Neural cell (in vitro differentiated cells): Measurements from ENCODE around the gene CBX8. TPM values are rescaled to one million over a fixed set of nuclear protein-coding genes. Genes with fewer than 3 reads are reported as not detected.
A peak's percentile ranks its signal among the peaks of the same experiment; 100 is the strongest.

Experiments used
- H2AFZ ChIP-seq: fragments of 200-600, 300-800 bp; sonication (generic), shearing (Covaris generic); 2 replicates; pipeline ENCODE4 v1.6.0; 2014; ENCODE audit warnings: low read depth, mild to moderate bottlenecking, antibody characterized with exemption, low read length, moderate library complexity
- H3F3A ChIP-seq: fragments of 200-600 bp; shearing (Covaris generic); 2 replicates; pipeline ENCODE4 v1.6.1; 2016; ENCODE audit warnings: mild to moderate bottlenecking, moderate library complexity, mixed read lengths, antibody characterized with exemption, low read length; ENCODE audit not compliant: insufficient read depth, poor library complexity, severe bottlenecking
- H3K27ac ChIP-seq: fragments of 200-600, 300-800 bp; sonication (generic), shearing (Covaris generic); 2 replicates; pipeline ENCODE4 v1.5.1; 2014; ENCODE audit warnings: mild to moderate bottlenecking, low read length, moderate library complexity
- H3K27me3 ChIP-seq: fragments of 300-800, 200-600 bp; sonication (generic), shearing (Covaris generic); 2 replicates; pipeline ENCODE4 v1.6.0; 2014; ENCODE audit warnings: mild to moderate bottlenecking, low read depth, low read length, moderate library complexity; ENCODE audit not compliant: insufficient read depth
- H3K36me3 ChIP-seq: fragments of 300-800, 200-600 bp; sonication (generic), shearing (Covaris generic); 2 replicates; pipeline ENCODE4 v1.5.1; 2014; ENCODE audit warnings: mild to moderate bottlenecking, antibody characterized with exemption, low read length, moderate library complexity; ENCODE audit not compliant: insufficient read depth
- H3K4me2 ChIP-seq: fragments of 300-800, 200-600 bp; sonication (generic), shearing (Covaris generic); 2 replicates; pipeline ENCODE4 v1.6.0; 2014; ENCODE audit warnings: mild to moderate bottlenecking, low read length
- H3K4me3 ChIP-seq: fragments of 300-800, 200-600 bp; sonication (generic), shearing (Covaris generic); 2 replicates; pipeline ENCODE4 v1.5.1; 2014; ENCODE audit warnings: mild to moderate bottlenecking, low read length, moderate library complexity
- H3K79me2 ChIP-seq: fragments of 200-600 bp; shearing (Covaris generic); replicated peaks from 2 replicates; pipeline ENCODE4 v1.6.0; 2014; ENCODE audit warnings: mild to moderate bottlenecking, low read length, moderate library complexity; ENCODE audit not compliant: insufficient read depth
- H3K9ac ChIP-seq: fragments of 300-800, 200-600 bp; sonication (generic), shearing (Covaris generic); 2 replicates; pipeline ENCODE4 v1.6.1; 2016; ENCODE audit warnings: mild to moderate bottlenecking, low read length, mixed read lengths
- H3K9me2 ChIP-seq: fragments of 200-600 bp; shearing (Covaris generic); 2 replicates; pipeline ENCODE4 v1.6.1; 2016; ENCODE audit warnings: mild to moderate bottlenecking, low read length, mixed read lengths; ENCODE audit not compliant: insufficient read depth
- H3K9me3 ChIP-seq: fragments of 200-600, 300-800 bp; sonication (generic), shearing (Covaris generic); 2 replicates; pipeline ENCODE4 v1.6.1; 2016; ENCODE audit warnings: mild to moderate bottlenecking, mixed run types, low read length, moderate library complexity, mixed read lengths
- H4K20me1 ChIP-seq: fragments of 200-600 bp; shearing (Covaris generic); 2 replicates; pipeline ENCODE4 v1.6.1; 2016; ENCODE audit warnings: mild to moderate bottlenecking, mixed run types; ENCODE audit not compliant: insufficient read depth
- EP300 ChIP-seq: fragments of 450-650 bp; conservative IDR thresholded peaks from 2 replicates; pipeline ENCODE4 v1.6.1; 2014; ENCODE audit warnings: antibody characterized with exemption, mild to moderate bottlenecking, moderate library complexity; ENCODE audit not compliant: poor library complexity, severe bottlenecking
- EZH2 ChIP-seq: fragments of 200-600, 300-800 bp; shearing (Covaris generic), sonication (generic); IDR thresholded peaks from 2 replicates; pipeline ENCODE4 v1.6.1; 2014; ENCODE audit warnings: antibody characterized with exemption, low read length, borderline replicate concordance, mild to moderate bottlenecking; ENCODE audit not compliant: insufficient read depth, poor library complexity, severe bottlenecking
- MXI1 ChIP-seq: fragments of 450-650 bp; conservative IDR thresholded peaks from 2 replicates; pipeline ENCODE4 v1.6.1; 2014; ENCODE audit warnings: antibody characterized with exemption, mild to moderate bottlenecking; ENCODE audit not compliant: poor library complexity, severe bottlenecking
- POLR2AphosphoS5 ChIP-seq: IDR thresholded peaks from 2 replicates; pipeline ENCODE4 v1.6.1; 2012
- RAD21 ChIP-seq: fragments of 450-650 bp; conservative IDR thresholded peaks from 2 replicates; pipeline ENCODE4 v1.6.1; 2014; ENCODE audit warnings: antibody characterized with exemption, mild to moderate bottlenecking, moderate library complexity
- SMC3 ChIP-seq: fragments of 450-650 bp; conservative IDR thresholded peaks from 2 replicates; pipeline ENCODE4 v1.6.1; 2014; ENCODE audit warnings: antibody characterized with exemption, mild to moderate bottlenecking, moderate library complexity; ENCODE audit not compliant: poor library complexity
- TAF1 ChIP-seq: IDR thresholded peaks from 2 replicates; pipeline ENCODE4 v1.6.1; 2012; ENCODE audit warnings: low read depth
- polyA plus RNA-seq: library from polyadenylated mRNA; depleted of rRNA; stranded (reverse); fragments of >200 nt; gene quantifications from 2 replicates; pipeline ENCODE4 v1.2.3, GENCODE V29; 2014
- TF ChIP-seq, protein P1 (sequence below): fragments of 450-650 bp; IDR thresholded peaks from 2 replicates; pipeline ENCODE4 v1.5.1; 2014; ENCODE audit warnings: antibody characterized with exemption, mild to moderate bottlenecking, moderate library complexity; ENCODE audit not compliant: poor library complexity, severe bottlenecking
- TF ChIP-seq, protein P2 (sequence below): IDR thresholded peaks from 2 replicates; pipeline ENCODE4 v1.6.1; 2012; ENCODE audit warnings: borderline replicate concordance

Gene CBX8
- polyA plus RNA-seq, 1 donor from 2014 or later: 15.4 TPM

DNA sequence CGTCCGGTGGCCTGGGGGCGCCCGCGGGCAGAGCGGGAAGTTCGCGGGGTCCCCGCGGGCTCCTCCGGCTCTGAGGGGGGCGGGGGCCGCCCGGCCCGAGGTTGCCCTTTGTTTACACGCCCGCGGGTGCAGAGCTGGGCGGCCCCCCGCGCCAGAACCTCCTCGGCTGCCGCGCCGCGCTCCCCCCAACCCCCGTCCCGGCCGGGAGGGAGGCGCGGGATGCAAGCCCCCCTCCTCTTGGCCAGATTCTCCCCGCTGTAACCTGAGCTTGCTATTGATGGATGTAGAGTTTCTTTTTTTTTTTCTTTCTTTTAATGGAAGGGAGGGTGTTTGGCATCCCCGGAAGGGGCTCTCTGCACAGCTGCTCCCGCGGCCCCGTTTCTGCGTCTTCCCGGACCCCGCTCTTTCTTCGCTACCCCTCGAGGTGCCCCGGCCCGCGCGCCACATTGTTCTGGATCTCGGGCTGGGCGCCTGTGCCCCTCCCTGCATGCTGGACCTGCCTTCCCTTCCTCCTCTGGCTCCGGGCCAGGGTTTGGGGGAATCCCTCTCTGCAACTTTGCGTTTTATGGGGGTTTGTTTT, 18.3 kb downstream of the CBX8 start:
- H3K27ac ChIP-seq: peak overlapping the region; percentile 47
- H3K27me3 ChIP-seq: no peaks in the 10 kb centered on the region
- no peaks in the 10 kb centered on the region for H3K9me2 ChIP-seq
- TF ChIP-seq SMC3 (no peak), EP300 (no peak), RAD21 (no peak), MXI1 (no peak)
- TF ChIP-seq, protein P1, sequence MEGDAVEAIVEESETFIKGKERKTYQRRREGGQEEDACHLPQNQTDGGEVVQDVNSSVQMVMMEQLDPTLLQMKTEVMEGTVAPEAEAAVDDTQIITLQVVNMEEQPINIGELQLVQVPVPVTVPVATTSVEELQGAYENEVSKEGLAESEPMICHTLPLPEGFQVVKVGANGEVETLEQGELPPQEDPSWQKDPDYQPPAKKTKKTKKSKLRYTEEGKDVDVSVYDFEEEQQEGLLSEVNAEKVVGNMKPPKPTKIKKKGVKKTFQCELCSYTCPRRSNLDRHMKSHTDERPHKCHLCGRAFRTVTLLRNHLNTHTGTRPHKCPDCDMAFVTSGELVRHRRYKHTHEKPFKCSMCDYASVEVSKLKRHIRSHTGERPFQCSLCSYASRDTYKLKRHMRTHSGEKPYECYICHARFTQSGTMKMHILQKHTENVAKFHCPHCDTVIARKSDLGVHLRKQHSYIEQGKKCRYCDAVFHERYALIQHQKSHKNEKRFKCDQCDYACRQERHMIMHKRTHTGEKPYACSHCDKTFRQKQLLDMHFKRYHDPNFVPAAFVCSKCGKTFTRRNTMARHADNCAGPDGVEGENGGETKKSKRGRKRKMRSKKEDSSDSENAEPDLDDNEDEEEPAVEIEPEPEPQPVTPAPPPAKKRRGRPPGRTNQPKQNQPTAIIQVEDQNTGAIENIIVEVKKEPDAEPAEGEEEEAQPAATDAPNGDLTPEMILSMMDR: peak; percentile 14
- TF ChIP-seq, protein P2, sequence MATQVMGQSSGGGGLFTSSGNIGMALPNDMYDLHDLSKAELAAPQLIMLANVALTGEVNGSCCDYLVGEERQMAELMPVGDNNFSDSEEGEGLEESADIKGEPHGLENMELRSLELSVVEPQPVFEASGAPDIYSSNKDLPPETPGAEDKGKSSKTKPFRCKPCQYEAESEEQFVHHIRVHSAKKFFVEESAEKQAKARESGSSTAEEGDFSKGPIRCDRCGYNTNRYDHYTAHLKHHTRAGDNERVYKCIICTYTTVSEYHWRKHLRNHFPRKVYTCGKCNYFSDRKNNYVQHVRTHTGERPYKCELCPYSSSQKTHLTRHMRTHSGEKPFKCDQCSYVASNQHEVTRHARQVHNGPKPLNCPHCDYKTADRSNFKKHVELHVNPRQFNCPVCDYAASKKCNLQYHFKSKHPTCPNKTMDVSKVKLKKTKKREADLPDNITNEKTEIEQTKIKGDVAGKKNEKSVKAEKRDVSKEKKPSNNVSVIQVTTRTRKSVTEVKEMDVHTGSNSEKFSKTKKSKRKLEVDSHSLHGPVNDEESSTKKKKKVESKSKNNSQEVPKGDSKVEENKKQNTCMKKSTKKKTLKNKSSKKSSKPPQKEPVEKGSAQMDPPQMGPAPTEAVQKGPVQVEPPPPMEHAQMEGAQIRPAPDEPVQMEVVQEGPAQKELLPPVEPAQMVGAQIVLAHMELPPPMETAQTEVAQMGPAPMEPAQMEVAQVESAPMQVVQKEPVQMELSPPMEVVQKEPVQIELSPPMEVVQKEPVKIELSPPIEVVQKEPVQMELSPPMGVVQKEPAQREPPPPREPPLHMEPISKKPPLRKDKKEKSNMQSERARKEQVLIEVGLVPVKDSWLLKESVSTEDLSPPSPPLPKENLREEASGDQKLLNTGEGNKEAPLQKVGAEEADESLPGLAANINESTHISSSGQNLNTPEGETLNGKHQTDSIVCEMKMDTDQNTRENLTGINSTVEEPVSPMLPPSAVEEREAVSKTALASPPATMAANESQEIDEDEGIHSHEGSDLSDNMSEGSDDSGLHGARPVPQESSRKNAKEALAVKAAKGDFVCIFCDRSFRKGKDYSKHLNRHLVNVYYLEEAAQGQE: no peak
- H3K4me2 ChIP-seq: peak overlapping the region; percentile 49
- no peaks in the 10 kb centered on the region for H3F3A ChIP-seq
- H3K36me3 ChIP-seq: no peaks in the 10 kb centered on the region
- H2AFZ ChIP-seq: no peak overlapping the region
- H3K4me3 ChIP-seq: peak overlapping the region; percentile 77
- peaks cover 28% of the 10 kb centered on the region for H3K79me2 ChIP-seq
- H3K9ac ChIP-seq: peak overlapping the region; percentile 79
- H4K20me1 ChIP-seq: no peaks in the 10 kb centered on the region
- H3K9me3 ChIP-seq: no peaks in the 10 kb centered on the region

DNA sequence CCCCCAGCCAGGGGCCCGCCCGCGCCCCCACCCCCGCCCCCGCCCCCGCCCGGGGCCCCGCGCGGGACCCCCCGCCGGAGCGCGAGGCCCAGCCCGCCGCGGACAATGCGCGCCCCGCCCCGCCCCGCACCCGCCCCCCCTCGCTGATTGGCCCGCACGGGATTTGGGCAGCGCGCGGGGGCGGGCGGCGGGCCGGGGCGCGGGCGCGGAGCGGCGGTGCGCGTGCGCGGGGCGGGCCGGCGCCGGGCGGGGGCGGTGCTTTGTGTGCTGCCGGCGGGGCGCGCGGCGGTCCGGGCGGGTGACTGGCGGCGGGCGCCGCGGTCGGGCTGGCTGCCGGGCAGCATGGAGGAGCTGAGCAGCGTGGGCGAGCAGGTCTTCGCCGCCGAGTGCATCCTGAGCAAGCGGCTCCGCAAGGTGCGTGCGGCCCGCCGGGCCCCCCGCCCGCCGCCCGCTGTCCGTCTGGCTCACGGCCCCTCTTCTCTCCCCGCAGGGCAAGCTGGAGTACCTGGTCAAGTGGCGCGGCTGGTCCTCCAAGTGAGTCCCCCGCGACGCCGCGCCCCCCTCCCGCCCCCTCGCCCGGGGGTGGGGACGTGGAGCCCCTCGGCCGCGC, 18.9 kb downstream of the CBX8 start, which contains the start of gene CBX2:
Gene CBX2, plus strand, starts transcription at position 255 of the 610 bp plus-strand sequence. Its CDS starts 88 bp downstream, at position 343.
- peaks cover 28% of the 10 kb centered on the region for H3K79me2 ChIP-seq
- H3F3A ChIP-seq: no peaks in the 10 kb centered on the region
- H4K20me1 ChIP-seq: no peaks in the 10 kb centered on the region
- H3K36me3 ChIP-seq: no peaks in the 10 kb centered on the region
- TF ChIP-seq, protein P2: no peak
- TF ChIP-seq, protein P1: no peak
- TF ChIP-seq MXI1: peak; percentile 75
- no peak for TF ChIP-seq SMC3
- TF ChIP-seq POLR2AphosphoS5: peak; percentile 75
- no peak for TF ChIP-seq RAD21
- TF ChIP-seq EZH2: no peak
- TF ChIP-seq EP300: peak; percentile 22
- TF ChIP-seq TAF1: no peak
- peak within 1 kb of the TSS; percentile 77 for H3K4me3 ChIP-seq
- H3K9me3 ChIP-seq: no peaks in the 10 kb centered on the region
- peak within 1 kb of the TSS; percentile 79 for H3K9ac ChIP-seq
- peak within 1 kb of the TSS; percentile 47 for H3K27ac ChIP-seq
- no peaks in the 10 kb centered on the region for H3K27me3 ChIP-seq
- no peaks in the 10 kb centered on the region for H3K9me2 ChIP-seq
- peak within 1 kb of the TSS; percentile 49 for H3K4me2 ChIP-seq
- H2AFZ ChIP-seq: no peak within 1 kb of the TSS
